Measurements from ENCODE around the gene SPDL1.

The SPDL1 gene

DNA sequence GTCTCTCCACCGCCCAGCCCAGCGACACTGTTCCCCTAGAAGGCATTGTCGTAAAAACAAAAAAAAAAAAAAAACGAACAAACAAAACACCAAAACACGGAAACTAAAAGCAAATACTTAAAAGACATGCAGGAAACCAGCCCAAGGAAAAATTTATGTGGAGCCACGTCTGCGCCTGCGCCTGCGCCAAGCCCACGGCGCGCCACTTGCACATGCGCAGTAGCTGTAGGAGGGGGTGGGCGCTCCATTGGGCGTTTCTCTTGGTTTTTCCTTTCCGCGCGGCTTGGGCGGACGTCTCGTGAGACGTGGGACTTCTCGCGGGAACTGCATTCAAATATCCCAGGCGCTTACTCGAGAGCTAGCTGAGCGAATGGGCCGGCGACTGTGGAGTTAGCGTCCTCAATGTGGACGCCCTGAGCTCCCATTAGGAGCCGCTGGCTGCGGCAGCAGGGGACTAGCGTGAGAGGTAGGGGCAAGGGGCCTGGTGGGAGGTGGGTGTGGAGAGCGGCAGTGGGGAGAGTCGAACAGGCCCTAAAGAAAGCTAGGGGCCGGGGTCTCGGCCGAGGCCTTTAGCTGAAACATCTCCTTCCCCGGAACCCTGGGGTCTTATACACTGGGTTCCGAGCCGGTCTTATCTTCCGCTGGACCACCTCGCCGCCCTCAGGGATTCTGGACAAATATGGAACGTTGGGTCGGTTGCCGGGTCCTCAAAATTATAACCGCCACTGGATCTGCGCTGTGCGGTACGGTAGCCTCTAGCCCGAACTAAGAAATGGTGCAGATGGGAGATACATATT lies at the start of gene SPDL1:
SPDL1 (plus strand) TSS at position 350 of the 797 bp plus-strand sequence. CDS start 4,644 bp downstream, outside the sequence.
- DNase-seq = peak; percentile 81 to 90

GRCh38 chr5:169534311-169534880 lies 49.2 kb upstream of the SPDL1 start:
- no peak for DNase-seq

DNA sequence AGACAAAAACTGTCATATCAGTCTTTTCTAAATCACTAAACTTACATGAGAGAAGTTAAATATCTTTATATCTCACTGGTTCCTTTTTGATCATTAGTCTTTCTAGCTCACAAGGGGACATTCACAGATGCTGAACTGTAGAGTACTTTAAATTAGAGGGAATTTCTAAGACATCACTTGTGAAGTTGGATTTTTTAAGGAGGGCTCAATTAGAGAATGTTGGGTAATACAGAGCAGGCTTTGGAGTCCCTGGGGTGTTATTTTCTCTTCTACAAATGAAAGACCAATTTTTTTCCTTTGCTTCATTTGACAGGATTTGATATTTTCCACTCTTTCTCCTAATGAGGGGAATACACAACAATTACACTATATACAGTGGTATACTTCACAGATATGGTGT lies 48.6 kb upstream of the SPDL1 start:
- no peak for DNase-seq

- no peak for DNase-seq
These were observed 44.6 kb upstream of the SPDL1 start for GRCh38 chr5:169538944-169539343.

DNA sequence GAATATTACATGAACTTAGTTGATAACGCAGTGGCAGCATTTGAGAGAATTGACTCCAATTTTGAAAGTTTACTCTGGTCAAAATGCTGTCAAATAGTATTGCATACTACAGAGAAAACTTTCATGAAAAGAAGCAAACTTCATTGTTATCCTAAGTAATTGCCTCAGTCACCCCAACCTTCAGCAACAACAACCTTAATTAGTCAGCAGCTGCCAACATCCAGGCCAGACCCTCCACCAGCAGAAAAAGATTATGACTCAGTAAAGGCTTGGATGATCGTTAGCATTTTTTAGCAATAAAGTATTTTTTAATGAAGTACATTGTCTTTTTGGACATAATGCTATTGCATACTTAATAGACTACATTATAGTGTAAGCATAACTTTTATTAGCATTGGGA lies 40.8 kb upstream of the SPDL1 start:
- DNase-seq = no peak

DNA sequence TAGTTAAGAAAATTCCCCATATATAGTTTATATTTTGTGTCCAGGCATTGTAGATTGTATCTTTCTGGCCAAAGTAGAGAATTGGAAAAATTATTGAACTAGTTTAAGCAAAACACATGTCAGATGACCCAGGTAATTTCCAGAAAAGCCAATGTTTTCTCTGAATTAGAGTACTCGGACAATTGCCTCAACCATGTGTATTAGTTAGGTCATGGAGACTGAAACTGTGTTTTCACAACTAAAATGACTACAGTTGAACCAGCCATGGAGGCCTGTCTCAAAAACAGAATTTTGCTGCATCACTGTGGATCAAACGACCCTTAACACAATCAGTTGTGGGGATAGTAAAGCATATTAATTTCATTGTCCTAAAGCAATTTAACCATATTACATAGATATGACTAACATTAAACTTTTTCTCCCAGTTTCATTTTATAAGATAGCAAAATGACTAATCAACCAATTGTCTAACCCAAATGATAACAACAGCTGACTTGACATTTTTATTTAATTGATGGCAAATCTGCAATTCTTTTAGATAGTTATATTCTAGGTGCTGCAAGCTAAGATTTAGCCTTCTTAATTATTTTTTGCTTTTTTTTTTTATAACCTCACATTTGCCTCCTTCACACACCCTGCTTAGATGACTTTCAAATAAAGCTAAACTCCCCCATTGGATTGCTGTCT lies 39.2 kb upstream of the SPDL1 start:
- DNase-seq = no peak

GRCh38 chr5:169545762-169546161 lies 37.8 kb upstream of the SPDL1 start:
- DNase-seq = no peak

DNA sequence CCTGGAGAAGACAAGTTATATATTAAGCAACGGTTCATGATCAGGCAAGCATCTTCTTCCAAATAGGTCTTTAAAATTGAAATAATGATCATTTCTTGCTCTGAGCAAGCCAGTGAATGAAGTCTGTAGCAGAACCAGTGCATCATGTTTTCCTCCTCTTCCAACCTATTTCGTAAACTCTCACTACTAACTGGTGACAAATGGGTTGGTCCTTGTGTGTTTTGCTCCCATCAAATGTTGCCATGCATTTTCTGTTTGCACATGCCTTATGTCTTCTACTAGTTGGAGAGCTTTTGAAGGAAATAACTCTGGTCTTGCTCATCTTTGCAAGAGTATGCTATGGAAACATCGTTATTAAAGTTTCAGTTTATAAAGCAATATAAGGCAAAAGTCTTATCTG lies 37.2 kb upstream of the SPDL1 start:
- no peak for DNase-seq

- DNase-seq = no peak
These were observed 36.1 kb upstream of the SPDL1 start for GRCh38 chr5:169547508-169547907.

GRCh38 chr5:169548315-169548714 lies 35.3 kb upstream of the SPDL1 start:
- DNase-seq = no peak

DNA sequence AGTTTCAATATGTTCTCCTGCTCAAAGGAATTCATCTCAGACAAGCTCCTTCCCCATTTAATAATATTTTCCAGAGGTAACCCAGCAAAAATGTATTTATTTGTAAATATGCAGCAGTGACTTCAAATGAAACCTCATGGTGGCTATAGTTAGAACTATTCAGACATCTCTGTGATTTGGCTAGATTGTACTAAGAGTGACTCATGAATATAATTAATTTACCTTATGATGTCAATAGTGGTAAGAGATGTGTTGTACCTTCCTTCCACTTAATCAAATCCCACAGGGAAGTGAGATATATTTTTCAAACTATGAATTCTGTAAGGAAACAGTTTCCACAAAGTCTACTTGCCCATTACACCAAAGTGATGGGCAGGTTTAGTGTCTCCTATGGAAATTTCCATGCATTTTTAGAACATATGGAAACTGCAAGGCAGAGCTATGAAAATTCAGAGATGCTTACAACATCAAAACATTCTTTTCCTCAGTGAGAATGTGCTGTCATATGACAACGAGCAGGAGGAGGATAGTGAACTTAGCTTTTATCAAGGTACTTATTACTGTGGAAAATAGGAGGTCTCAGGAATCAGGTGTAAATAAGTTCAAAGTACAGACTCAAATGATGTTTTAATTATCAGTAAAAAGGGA lies 34.0 kb upstream of the SPDL1 start:
- DNase-seq = no peak

GRCh38 chr5:169550227-169550626 lies 33.3 kb upstream of the SPDL1 start:
- no peak for DNase-seq

- no peak for DNase-seq
These were observed 32.4 kb upstream of the SPDL1 start for GRCh38 chr5:169551146-169551545.

- DNase-seq = no peak
These were observed 31.9 kb upstream of the SPDL1 start for GRCh38 chr5:169551696-169552095.

DNA sequence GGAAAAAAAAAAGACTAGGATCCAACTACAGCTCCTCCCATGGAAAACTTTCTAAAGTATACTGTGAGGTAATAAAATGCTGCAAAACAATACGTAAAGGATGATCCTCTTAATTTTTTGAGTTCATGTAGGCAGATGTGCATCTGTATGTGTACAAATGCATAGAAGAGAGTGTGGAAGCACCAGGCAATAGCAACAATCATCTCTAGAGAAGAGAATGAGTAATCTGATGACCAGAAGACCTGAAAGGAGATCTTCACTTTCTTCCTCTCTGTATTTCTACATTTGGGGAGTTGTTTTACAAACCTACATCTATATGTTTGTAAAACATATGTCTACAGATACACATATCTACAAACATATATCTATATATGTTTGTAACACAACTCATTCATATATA lies 29.3 kb upstream of the SPDL1 start:
- no peak for DNase-seq

GRCh38 chr5:169557838-169558237 lies 25.7 kb upstream of the SPDL1 start:
- DNase-seq = no peak

GRCh38 chr5:169561893-169562292 lies 21.7 kb upstream of the SPDL1 start:
- DNase-seq = no peak

- no peak for DNase-seq
These were observed 20.2 kb upstream of the SPDL1 start for GRCh38 chr5:169563369-169563768.

- no peak for DNase-seq
These were observed 17.4 kb upstream of the SPDL1 start for GRCh38 chr5:169566202-169566601.

DNA sequence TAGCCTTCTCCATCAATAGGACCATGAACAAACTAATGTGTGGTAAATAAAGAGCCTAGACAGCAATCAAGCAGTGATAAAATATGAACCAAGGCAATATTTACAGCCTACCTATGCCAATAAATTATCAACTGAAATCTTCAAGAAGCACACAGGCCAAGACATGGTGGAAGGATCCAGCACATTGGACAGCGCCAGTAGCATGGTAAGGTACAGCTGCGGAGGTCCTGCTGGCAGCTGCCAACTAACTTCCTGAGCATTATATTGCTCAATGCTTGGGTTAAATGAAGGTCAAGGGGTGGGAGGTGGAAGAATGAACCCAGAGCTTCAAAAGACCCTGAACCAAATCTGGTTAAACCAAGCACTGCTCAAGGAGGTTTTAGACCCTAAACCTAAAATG lies 16.5 kb upstream of the SPDL1 start:
- no peak for DNase-seq

- no peak for DNase-seq
These were observed 14.1 kb upstream of the SPDL1 start for GRCh38 chr5:169569513-169569912.

GRCh38 chr5:169571355-169571754 lies 12.2 kb upstream of the SPDL1 start:
- DNase-seq = no peak

GRCh38 chr5:169574134-169574646 lies 9.4 kb upstream of the SPDL1 start:
- no peak for DNase-seq
